Measurements from ENCODE around the gene PGM3.

DNA sequence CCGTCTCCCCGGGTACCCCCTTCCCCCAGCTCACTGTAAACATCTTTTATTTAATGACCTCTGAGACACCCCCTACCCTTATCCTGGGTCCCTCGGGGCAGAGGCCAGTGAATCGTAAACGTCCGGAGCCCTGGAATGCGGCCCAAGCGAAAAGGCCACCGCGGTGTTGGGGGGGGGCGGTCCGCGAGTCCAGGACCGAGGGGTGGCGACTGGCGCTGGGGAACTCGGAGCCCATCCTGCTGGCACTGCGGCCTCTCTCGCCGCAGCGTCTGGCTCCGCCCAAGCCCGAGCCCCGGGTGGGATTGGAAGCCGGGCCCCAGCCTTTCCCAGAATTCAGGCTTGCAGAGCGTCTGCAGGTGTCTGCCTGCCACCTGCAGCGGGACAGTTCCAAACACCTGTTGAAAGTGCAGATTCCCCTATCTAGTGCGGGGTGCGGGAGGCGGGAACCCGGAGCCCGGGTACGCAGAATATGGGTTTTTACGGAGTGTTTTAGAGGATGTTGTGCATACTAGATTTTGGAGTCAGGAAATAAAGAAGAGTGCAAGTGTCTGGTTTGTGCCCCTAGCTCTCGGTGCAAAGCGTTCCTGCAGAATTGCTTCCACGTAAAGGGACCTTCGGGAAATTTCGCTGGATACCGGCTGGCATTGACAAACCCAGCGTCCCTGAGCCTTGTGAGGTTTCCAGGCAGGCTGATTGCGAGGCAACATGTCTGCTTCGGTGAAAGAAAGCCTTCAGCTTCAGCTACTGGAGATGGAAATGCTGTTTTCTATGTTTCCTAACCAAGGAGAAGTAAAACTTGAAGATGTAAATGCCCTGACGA is 892 bp upstream of the PGM3 start:
- TF ChIP-seq YY1 (IDR thresholded peaks at IDR 0.05; ENCODE audit: insufficient read depth, insufficient read length) = no peak
- TF ChIP-seq SUZ12 (IDR thresholded peaks at IDR 0.05; ENCODE audit: extremely low read depth, insufficient read depth, insufficient read length) = no peak

All from NT2/D1 (cell line).